GM12891 (cell line): ENCODE data around the gene PSEN2.

ENCODE experiments used
- POLR2A ChIP-seq: IDR thresholded peaks from 2 replicates; pipeline ENCODE4 v1.6.1; 2011; ENCODE audit warnings: low read depth, low read length, control low read depth
- POLR2AphosphoS5 ChIP-seq: IDR thresholded peaks from 2 replicates; pipeline ENCODE4 v1.6.1; 2011; ENCODE audit warnings: low read depth, low read length, control low read depth
- POU2F2 ChIP-seq: IDR thresholded peaks from 2 replicates; pipeline ENCODE4 v1.6.1; 2011; ENCODE audit warnings: low read depth, mild to moderate bottlenecking, control low read depth, low read length, moderate library complexity
- SPI1 ChIP-seq: IDR thresholded peaks from 2 replicates; pipeline ENCODE4 v1.6.1; 2011; ENCODE audit warnings: low read depth, low read length, control low read depth
- TAF1 ChIP-seq: IDR thresholded peaks from 2 replicates; pipeline ENCODE4 v1.6.1; 2011; ENCODE audit warnings: low read depth, low read length, control low read depth

DNA sequence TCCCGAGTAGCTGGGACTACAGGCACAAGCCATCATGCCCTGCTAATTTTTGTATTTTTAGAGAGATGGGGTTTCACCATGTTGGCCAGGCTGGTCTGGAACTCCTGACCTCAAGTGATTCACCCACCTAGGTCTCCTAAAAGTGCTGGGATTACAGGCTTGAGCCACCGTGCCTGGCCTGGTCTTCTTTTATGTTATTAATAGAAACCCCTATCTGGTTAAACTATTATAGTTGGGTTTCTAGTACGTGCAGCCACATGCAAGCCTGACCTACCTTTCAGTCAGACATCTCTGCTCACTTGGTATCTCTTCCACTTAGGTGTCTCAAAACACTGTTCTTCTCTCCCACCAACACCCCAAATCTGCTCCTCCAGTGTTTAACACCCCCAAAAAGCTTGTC, 34.4 kb downstream of the PSEN2 start:
- no peak for TF ChIP-seq TAF1
- TF ChIP-seq POLR2AphosphoS5 = no peak
- TF ChIP-seq POLR2A = no peak
- TF ChIP-seq SPI1 = no peak
- no peak for TF ChIP-seq POU2F2
